A549 (cell line): ENCODE data around the gene CD163.

ENCODE experiments used
- BHLHE40 ChIP-seq: IDR thresholded peaks from 2 replicates; pipeline ENCODE4 v1.6.1; 2012; ENCODE audit warnings: low read depth, low read length, inconsistent platforms
- EP300 ChIP-seq, 2 experiments: fragments of >200 bp; sonication (Bioruptor Twin); formaldehyde crosslinking; IDR thresholded peaks; 2 replicates in 1 of 2; 3 replicates in 1 of 2; pipeline ENCODE4 v1.6.1; 2016 to 2017
- POLR2A ChIP-seq: IDR thresholded peaks from 2 replicates; pipeline ENCODE4 v1.6.1; 2012; ENCODE audit warnings: mild to moderate bottlenecking, low read length
- POLR2AphosphoS2 ChIP-seq: conservative IDR thresholded peaks from 2 replicates; pipeline ENCODE4 v1.6.1; 2012; ENCODE audit warnings: low read length, improper control_type of control experiment, inconsistent platforms
- RCOR1 ChIP-seq: fragments of 150-350 bp; IDR thresholded peaks from 2 replicates; pipeline ENCODE4 v1.6.1; 2014; ENCODE audit warnings: antibody characterized with exemption, low read length, low read depth
- TF ChIP-seq, protein P1 (sequence below): fragments of >200 bp; sonication (Bioruptor Twin); formaldehyde crosslinking; IDR thresholded peaks from 3 replicates; pipeline ENCODE4 v1.5.1; 2016
- TF ChIP-seq, protein P2 (sequence below): IDR thresholded peaks from 2 replicates; pipeline ENCODE4 v1.6.1; 2012; ENCODE audit warnings: low read depth, borderline replicate concordance
- TF ChIP-seq, protein P3 (sequence below): fragments of 200-600 bp; sonication (generic); IDR thresholded peaks from 2 replicates; pipeline ENCODE4 v1.6.1; 2016; ENCODE audit warnings: antibody characterized with exemption, mild to moderate bottlenecking, moderate library complexity

DNA sequence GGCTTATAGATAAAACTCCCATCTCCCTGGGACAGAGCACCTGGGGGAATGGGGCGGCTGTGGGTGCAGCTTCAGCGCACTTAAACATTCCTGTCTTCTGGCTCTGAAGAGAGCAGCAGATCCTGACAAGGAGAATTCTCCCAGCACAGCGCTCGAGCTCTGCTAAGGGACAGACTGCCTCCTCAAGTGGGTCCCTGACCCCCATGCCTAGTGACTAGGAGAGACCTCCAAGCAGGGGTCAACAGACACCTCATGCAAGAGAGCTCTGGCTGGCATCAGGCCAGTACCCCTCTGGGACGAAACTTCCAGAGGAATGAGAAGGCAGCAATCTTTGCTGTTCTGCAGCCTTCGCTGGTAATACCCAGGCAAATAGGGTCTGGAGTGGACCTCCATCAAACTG, 31.5 kb downstream of the CD163 start:
- TF ChIP-seq EP300 (IDR thresholded peaks at IDR 0.05) (no peak), POLR2A (no peak), POLR2AphosphoS2 (no peak), RCOR1 (no peak), BHLHE40 (no peak)
- TF ChIP-seq, protein P1, sequence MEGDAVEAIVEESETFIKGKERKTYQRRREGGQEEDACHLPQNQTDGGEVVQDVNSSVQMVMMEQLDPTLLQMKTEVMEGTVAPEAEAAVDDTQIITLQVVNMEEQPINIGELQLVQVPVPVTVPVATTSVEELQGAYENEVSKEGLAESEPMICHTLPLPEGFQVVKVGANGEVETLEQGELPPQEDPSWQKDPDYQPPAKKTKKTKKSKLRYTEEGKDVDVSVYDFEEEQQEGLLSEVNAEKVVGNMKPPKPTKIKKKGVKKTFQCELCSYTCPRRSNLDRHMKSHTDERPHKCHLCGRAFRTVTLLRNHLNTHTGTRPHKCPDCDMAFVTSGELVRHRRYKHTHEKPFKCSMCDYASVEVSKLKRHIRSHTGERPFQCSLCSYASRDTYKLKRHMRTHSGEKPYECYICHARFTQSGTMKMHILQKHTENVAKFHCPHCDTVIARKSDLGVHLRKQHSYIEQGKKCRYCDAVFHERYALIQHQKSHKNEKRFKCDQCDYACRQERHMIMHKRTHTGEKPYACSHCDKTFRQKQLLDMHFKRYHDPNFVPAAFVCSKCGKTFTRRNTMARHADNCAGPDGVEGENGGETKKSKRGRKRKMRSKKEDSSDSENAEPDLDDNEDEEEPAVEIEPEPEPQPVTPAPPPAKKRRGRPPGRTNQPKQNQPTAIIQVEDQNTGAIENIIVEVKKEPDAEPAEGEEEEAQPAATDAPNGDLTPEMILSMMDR: no peak
- TF ChIP-seq, protein P2, sequence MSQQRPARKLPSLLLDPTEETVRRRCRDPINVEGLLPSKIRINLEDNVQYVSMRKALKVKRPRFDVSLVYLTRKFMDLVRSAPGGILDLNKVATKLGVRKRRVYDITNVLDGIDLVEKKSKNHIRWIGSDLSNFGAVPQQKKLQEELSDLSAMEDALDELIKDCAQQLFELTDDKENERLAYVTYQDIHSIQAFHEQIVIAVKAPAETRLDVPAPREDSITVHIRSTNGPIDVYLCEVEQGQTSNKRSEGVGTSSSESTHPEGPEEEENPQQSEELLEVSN: no peak
- TF ChIP-seq, protein P3, sequence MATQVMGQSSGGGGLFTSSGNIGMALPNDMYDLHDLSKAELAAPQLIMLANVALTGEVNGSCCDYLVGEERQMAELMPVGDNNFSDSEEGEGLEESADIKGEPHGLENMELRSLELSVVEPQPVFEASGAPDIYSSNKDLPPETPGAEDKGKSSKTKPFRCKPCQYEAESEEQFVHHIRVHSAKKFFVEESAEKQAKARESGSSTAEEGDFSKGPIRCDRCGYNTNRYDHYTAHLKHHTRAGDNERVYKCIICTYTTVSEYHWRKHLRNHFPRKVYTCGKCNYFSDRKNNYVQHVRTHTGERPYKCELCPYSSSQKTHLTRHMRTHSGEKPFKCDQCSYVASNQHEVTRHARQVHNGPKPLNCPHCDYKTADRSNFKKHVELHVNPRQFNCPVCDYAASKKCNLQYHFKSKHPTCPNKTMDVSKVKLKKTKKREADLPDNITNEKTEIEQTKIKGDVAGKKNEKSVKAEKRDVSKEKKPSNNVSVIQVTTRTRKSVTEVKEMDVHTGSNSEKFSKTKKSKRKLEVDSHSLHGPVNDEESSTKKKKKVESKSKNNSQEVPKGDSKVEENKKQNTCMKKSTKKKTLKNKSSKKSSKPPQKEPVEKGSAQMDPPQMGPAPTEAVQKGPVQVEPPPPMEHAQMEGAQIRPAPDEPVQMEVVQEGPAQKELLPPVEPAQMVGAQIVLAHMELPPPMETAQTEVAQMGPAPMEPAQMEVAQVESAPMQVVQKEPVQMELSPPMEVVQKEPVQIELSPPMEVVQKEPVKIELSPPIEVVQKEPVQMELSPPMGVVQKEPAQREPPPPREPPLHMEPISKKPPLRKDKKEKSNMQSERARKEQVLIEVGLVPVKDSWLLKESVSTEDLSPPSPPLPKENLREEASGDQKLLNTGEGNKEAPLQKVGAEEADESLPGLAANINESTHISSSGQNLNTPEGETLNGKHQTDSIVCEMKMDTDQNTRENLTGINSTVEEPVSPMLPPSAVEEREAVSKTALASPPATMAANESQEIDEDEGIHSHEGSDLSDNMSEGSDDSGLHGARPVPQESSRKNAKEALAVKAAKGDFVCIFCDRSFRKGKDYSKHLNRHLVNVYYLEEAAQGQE: no peak
